ENCODE measurements around the gene TEK. TPM values are rescaled to one million over a fixed set of nuclear protein-coding genes. Genes with fewer than 3 reads are reported as not detected.

TEK gene
- total and polyA plus RNA-seq, 9 of the 15 experiments (the other 6 are each of a cell fraction or from before 2014, with no cell fraction given): 0.03 to 0.13 (median 0.06) TPM

- no peak for TF ChIP-seq ZNF655 (CRISPR knock-in tag; IDR thresholded peaks at IDR 0.05)
- TF ChIP-seq ZNF277 (CRISPR knock-in tag; IDR thresholded peaks at IDR 0.05; ENCODE audit: borderline replicate concordance): no peak
- no peak for TF ChIP-seq HNRNPUL1 (IDR thresholded peaks at IDR 0.05; ENCODE audit: low read length)
Observed at GRCh38 chr9:27117489-27118135, 8.6 kb downstream of the TEK start (continued).

GRCh38 chr9:27118916-27119315, 9.9 kb downstream of the TEK start:
- no peak for ATAC-seq
- in situ Hi-C loops (cut with MboI): no loop called here
- no peak overlapping the region for H2AFZ ChIP-seq (ENCODE audit: low read depth, low read length)

More at GRCh38 chr9:27118916-27119315, 9.9 kb downstream of the TEK start:
- Histone ChIP-seq H3K27me3 (ENCODE audit: control insufficient read depth in 2 of 2, insufficient read depth in 2 of 2, low read length in 2 of 2) (no peaks in the 10 kb centered on the region), H3K79me2 (ENCODE audit: control insufficient read depth, insufficient read depth, low read length) (no peaks in the 10 kb centered on the region), H4K20me1 (replicated peaks; ENCODE audit: control insufficient read depth, insufficient read depth, low read length) (no peaks in the 10 kb centered on the region), H3K4me3 (no peak overlapping the region), H3K9me3 (replicated peaks; ENCODE audit: control insufficient read depth, insufficient read depth, low read depth, low read length) (no peaks in the 10 kb centered on the region), H3K4me1 (replicated peaks in 1 of 2; ENCODE audit: control insufficient read depth in 2 of 2, insufficient read depth in 2 of 2, low read length in 2 of 2) (no peaks in the 10 kb centered on the region), H3K27ac (ENCODE audit: extremely low read depth, low read depth, low read length) (no peak overlapping the region), H3K4me2 (ENCODE audit: insufficient read depth, low read length) (no peak overlapping the region), H3K36me3 (ENCODE audit: control insufficient read depth, insufficient read depth, low read length) (no peaks in the 10 kb centered on the region), H3K9me1 (ENCODE audit: control insufficient read depth, insufficient read depth, low read length) (no peaks in the 10 kb centered on the region), H3K9ac (ENCODE audit: insufficient read depth in 1 of 2, low read depth in 2 of 2, low read length in 2 of 2) (no peak overlapping the region)
- 2% methylated on average over 6 of the region's 6 CpGs for WGBS (ENCODE audit: insufficient coverage, low coverage, missing lambda C conversion rate)
- intact Hi-C loops (cut with micrococcal nuclease): no loop called here
- no peak for FAIRE-seq
- TF ChIP-seq CCAR2 (IDR thresholded peaks at IDR 0.05; ENCODE audit: low read depth, low read length) (no peak), FOSL1 (tag; conservative IDR thresholded peaks at IDR 0.05) (no peak), ZNF133 (CRISPR knock-in tag; IDR thresholded peaks at IDR 0.05) (no peak), ZNF592 (IDR thresholded peaks at IDR 0.05) (no peak)
- BruUV-seq (replicated peaks): no TSS peak
- POLR2A ChIA-PET: no interaction called here
- CTCF ChIA-PET (ENCODE audit: low intra/inter-chr PET ratio): no interaction called here
- no peak for DNase-seq (ENCODE audit: extremely low read depth in 1 of 4, low spot score in 3 of 4)
